A549 (cell line): ENCODE data around the gene OPRD1. TPM values are rescaled to one million over a fixed set of nuclear protein-coding genes. Genes with fewer than 3 reads are reported as not detected.

Experiments used
- ATAC-seq, 2 experiments: fragments of 200-7000 bp in 1 of 2; fragments of >200 bp in 1 of 2; cut with Nextera tagmentation in 1 of 2; cut with Tn5 transposase in 1 of 2; 3 replicates each; pipeline versions ENCODE4 v1.8.0 to v1.9.1; 2018 to 2020; ENCODE audit warnings: mild to moderate bottlenecking in 1 of 2, moderate library complexity in 1 of 2
- CTCF ChIA-PET: fragments of 300-600 bp; sonication (Branson Sonifier 250); formaldehyde crosslinking; extraction: SDS; loops from one replicate; lab custom pipeline; 2021; ENCODE audit warnings: antibody characterized with exemption, inconsistent platforms; lab: Yijun Ruan, JAX
- POLR2A ChIA-PET: fragments of 350-600 bp; formaldehyde crosslinking; extraction: SDS; loops from one replicate; lab custom pipeline; 2021; ENCODE audit warnings: antibody characterized with exemption, inconsistent platforms; lab: Yijun Ruan, JAX
- DNase-seq, 2 experiments: peaks; one replicate each; pipeline versions ENCODE4 v3.0.0 to v3.0.0-alpha.2; 2011 to 2016; ENCODE audit warnings: low read depth in 1 of 2, low spot score in 1 of 2
- FAIRE-seq: peaks from 2 replicates; lab custom pipeline; 2011; peaks lifted over from hg19 to GRCh38; lab: Jason Lieb, UNC
- H3K27ac ChIP-seq, 2 experiments: fragments of >200 bp; sonication (Bioruptor Twin); formaldehyde crosslinking; 3 replicates each; pipeline ENCODE4 v1.5.1; 2016 to 2017
- H3K4me1 ChIP-seq: fragments of >200 bp; sonication (Bioruptor Twin); formaldehyde crosslinking; 3 replicates; pipeline ENCODE4 v1.6.1; 2016
- H3K4me2 ChIP-seq: fragments of >200 bp; sonication (Bioruptor Twin); formaldehyde crosslinking; 3 replicates; pipeline ENCODE4 v1.6.1; 2016
- H3K4me3 ChIP-seq: fragments of >200 bp; sonication (Bioruptor Twin); formaldehyde crosslinking; 3 replicates; pipeline ENCODE4 v1.5.1; 2016
- H3K9me3 ChIP-seq: fragments of >200 bp; sonication (Bioruptor Twin); formaldehyde crosslinking; 3 replicates; pipeline ENCODE4 v1.6.1; 2016
- ATOH8 ChIP-seq: fragments of 250-450 bp; sonication (Bioruptor Pico); IDR thresholded peaks from 2 replicates; pipeline ENCODE4 v1.5.0; 2020; ENCODE audit warnings: low read depth, mild to moderate bottlenecking, moderate library complexity
- BHLHE40 ChIP-seq: IDR thresholded peaks from 2 replicates; pipeline ENCODE4 v1.6.1; 2012; ENCODE audit warnings: low read depth, low read length, inconsistent platforms
- CBX2 ChIP-seq: fragments of 200-600 bp; sonication (generic); IDR thresholded peaks from 2 replicates; pipeline ENCODE4 v1.6.1; 2016; ENCODE audit warnings: low read depth, mild to moderate bottlenecking, borderline replicate concordance
- CEBPB ChIP-seq, 2 experiments: fragments of >200 bp in 1 of 2; sonication (Bioruptor Twin) in 1 of 2; formaldehyde crosslinking in 1 of 2; IDR thresholded peaks; 2 replicates each; pipeline ENCODE4 v1.6.1; 2012 to 2016
- CHD2 ChIP-seq: fragments of 150-350 bp; IDR thresholded peaks from 2 replicates; pipeline ENCODE4 v1.6.1; 2014; ENCODE audit warnings: low read length; ENCODE audit not compliant: partially characterized antibody
- EHF ChIP-seq: fragments of 250-450 bp; sonication (Bioruptor Pico); IDR thresholded peaks from 2 replicates; pipeline ENCODE4 v1.5.0; 2020; ENCODE audit warnings: mild to moderate bottlenecking
- EP300 ChIP-seq, 2 experiments: fragments of >200 bp; sonication (Bioruptor Twin); formaldehyde crosslinking; IDR thresholded peaks; 2 replicates in 1 of 2; 3 replicates in 1 of 2; pipeline ENCODE4 v1.6.1; 2016 to 2017
- FOSB ChIP-seq: fragments of 250-450 bp; sonication (Bioruptor Pico); IDR thresholded peaks from 2 replicates; pipeline ENCODE4 v1.5.0; 2020; ENCODE audit warnings: mild to moderate bottlenecking, moderate library complexity
- FOSL2 ChIP-seq, 2 experiments: fragments of 450-650 bp in 1 of 2; fragments of >200 bp in 1 of 2; sonication (Bioruptor Twin) in 1 of 2; formaldehyde crosslinking; IDR thresholded peaks; 2 replicates each; pipeline versions ENCODE4 v1.5.0 to v1.6.1; 2016 to 2020; ENCODE audit warnings: mild to moderate bottlenecking in 1 of 2, moderate library complexity in 1 of 2
- FOXS1 ChIP-seq: fragments of 250-450 bp; sonication (Bioruptor Pico); IDR thresholded peaks from 2 replicates; pipeline ENCODE4 v1.5.0; 2020; ENCODE audit warnings: mild to moderate bottlenecking, moderate library complexity
- GATA3 ChIP-seq: IDR thresholded peaks from 2 replicates; pipeline ENCODE4 v1.6.1; 2012; ENCODE audit warnings: borderline replicate concordance
- HDAC2 ChIP-seq: fragments of 200-600 bp; sonication (generic); IDR thresholded peaks from 2 replicates; pipeline ENCODE4 v1.6.1; 2016
- HEYL ChIP-seq: fragments of 250-450 bp; sonication (Bioruptor Pico); IDR thresholded peaks from 2 replicates; pipeline ENCODE4 v1.8.0; 2021; ENCODE audit warnings: mild to moderate bottlenecking, moderate library complexity
- HMGXB4 ChIP-seq: fragments of 250-450 bp; sonication (Bioruptor Pico); IDR thresholded peaks from 2 replicates; pipeline ENCODE4 v1.5.0; 2021; ENCODE audit warnings: mild to moderate bottlenecking, moderate library complexity, borderline replicate concordance
- JUN ChIP-seq, 2 experiments: fragments of >200 bp; sonication (Bioruptor Twin); formaldehyde crosslinking; IDR thresholded peaks; 2 replicates in 1 of 2; 3 replicates in 1 of 2; pipeline ENCODE4 v1.6.1; 2016 to 2017
- JUNB ChIP-seq: fragments of >200 bp; sonication (Bioruptor Twin); formaldehyde crosslinking; IDR thresholded peaks from 2 replicates; pipeline ENCODE4 v1.6.1; 2016
- KDM1A ChIP-seq: fragments of 200-600 bp; sonication (generic); IDR thresholded peaks from 2 replicates; pipeline ENCODE4 v1.6.1; 2016; ENCODE audit warnings: low read depth, mild to moderate bottlenecking
- KDM5A ChIP-seq: fragments of 200-600 bp; sonication (generic); IDR thresholded peaks from 2 replicates; pipeline ENCODE4 v1.6.1; 2016; ENCODE audit warnings: antibody characterized with exemption, mild to moderate bottlenecking
- MAZ ChIP-seq: fragments of 150-350 bp; IDR thresholded peaks from 2 replicates; pipeline ENCODE4 v1.6.1; 2014; ENCODE audit warnings: antibody characterized with exemption, low read depth, low read length, borderline replicate concordance
- NFE2L2 ChIP-seq: fragments of 150-350 bp; conservative IDR thresholded peaks from 2 replicates; pipeline ENCODE4 v1.6.1; 2014; ENCODE audit warnings: low read length
- POLR2A ChIP-seq: IDR thresholded peaks from 2 replicates; pipeline ENCODE4 v1.6.1; 2012; ENCODE audit warnings: mild to moderate bottlenecking, low read length
- RARB ChIP-seq: fragments of 250-450 bp; sonication (Bioruptor Pico); IDR thresholded peaks from 2 replicates; pipeline ENCODE4 v1.8.0; 2021; ENCODE audit warnings: mild to moderate bottlenecking, moderate library complexity
- RCOR1 ChIP-seq: fragments of 150-350 bp; IDR thresholded peaks from 2 replicates; pipeline ENCODE4 v1.6.1; 2014; ENCODE audit warnings: antibody characterized with exemption, low read length, low read depth
- REST ChIP-seq: fragments of 200-600 bp; sonication (generic); IDR thresholded peaks from 2 replicates; pipeline ENCODE4 v1.6.1; 2016; ENCODE audit warnings: antibody characterized with exemption, mild to moderate bottlenecking, moderate library complexity
- SREBF2 ChIP-seq: fragments of 450-650 bp; IDR thresholded peaks from 2 replicates; pipeline ENCODE4 v1.6.1; 2014; ENCODE audit warnings: mild to moderate bottlenecking, moderate library complexity
- TFCP2L1 ChIP-seq: fragments of 250-450 bp; sonication (Bioruptor Pico); IDR thresholded peaks from 2 replicates; pipeline ENCODE4 v1.5.0; 2021; ENCODE audit warnings: mild to moderate bottlenecking
- TP53 ChIP-seq: fragments of 250-450 bp; sonication (Bioruptor Pico); IDR thresholded peaks from 2 replicates; pipeline ENCODE4 v1.5.0; 2021; ENCODE audit warnings: mild to moderate bottlenecking, moderate library complexity
- ZFP36 ChIP-seq: fragments of 450-650 bp; IDR thresholded peaks from 2 replicates; pipeline ENCODE4 v1.6.1; 2014; ENCODE audit warnings: borderline replicate concordance; ENCODE audit not compliant: partially characterized antibody
- ZNF302 ChIP-seq: fragments of 250-450 bp; sonication (Bioruptor Pico); IDR thresholded peaks from 2 replicates; pipeline ENCODE4 v1.9.0; 2021; ENCODE audit warnings: inconsistent platforms, mild to moderate bottlenecking, moderate library complexity
- ZSCAN20 ChIP-seq: fragments of 250-450 bp; sonication (Bioruptor Pico); IDR thresholded peaks from 2 replicates; pipeline ENCODE4 v1.8.0; 2022; ENCODE audit warnings: mild to moderate bottlenecking, moderate library complexity
- WGBS: methylation state at CpG from one replicate; pipeline ENCODE4 v1.1.6; 2017; ENCODE audit errors: missing lambda C conversion rate; 5-methylcytosine and 5-hydroxymethylcytosine counted together
- polyA plus RNA-seq, 4 experiments: library from polyadenylated mRNA; depleted of rRNA in 3 of 4; stranded (reverse); fragments of >200 nt; fragmentation: RNase III in 1 of 4; extraction: RNeasy Plus Mini Kit Qiagen cat#74134 plus additional on column Dnase treatment in 1 of 4; gene quantifications; 2 replicates in 3 of 4; 3 replicates in 1 of 4; pipeline ENCODE4 v1.2.3, GENCODE V29; 2011 to 2017
- TF ChIP-seq, protein P1 (sequence below): fragments of 150-350 bp; IDR thresholded peaks from 2 replicates; pipeline ENCODE4 v1.6.1; 2014; ENCODE audit warnings: low read depth, mild to moderate bottlenecking, low read length

OPRD1 gene
- polyA plus RNA-seq, 2 of the 4 experiments (the other 2 are of a cell fraction) = not detected

DNA sequence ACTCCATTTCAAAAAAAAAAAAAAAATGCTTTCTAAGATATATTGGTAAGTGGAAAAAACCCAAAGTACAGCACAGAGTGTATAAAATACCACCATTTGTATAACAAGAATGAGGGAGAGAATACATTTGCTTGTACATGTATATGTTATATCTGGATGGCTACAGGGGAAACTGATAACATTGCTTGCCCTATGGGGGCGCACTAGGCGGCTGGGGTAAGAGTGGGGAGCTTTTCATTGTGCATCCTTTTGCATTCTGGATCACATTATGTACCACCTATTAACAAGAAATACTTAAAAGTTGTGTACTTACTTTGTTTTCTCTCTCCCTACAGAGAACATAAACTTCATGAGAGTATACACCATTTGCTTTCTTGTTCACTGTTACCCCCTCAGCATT lies 28.6 kb upstream of the OPRD1 start:
- H3K9me3 ChIP-seq = no peaks in the 10 kb centered on the region
- H3K4me1 ChIP-seq = no peaks in the 10 kb centered on the region
- POLR2A ChIA-PET = no interaction called here
- 7% methylated on average over 2 of the region's 2 CpGs for WGBS
- no peak overlapping the region for H3K27ac ChIP-seq
- DNase-seq = no peak
- TF ChIP-seq KDM1A (no peak), HMGXB4 (CRISPR knock-in tag) (no peak), CEBPB (IDR thresholded peaks at IDR 0.05) (no peak), TFCP2L1 (CRISPR knock-in tag) (no peak), KDM5A (no peak), FOSL2 (IDR thresholded peaks at IDR 0.05) (no peak), FOSL2 (CRISPR knock-in tag; IDR thresholded peaks at IDR 0.05) (no peak), JUN (IDR thresholded peaks at IDR 0.05) (no peak), CBX2 (no peak), TP53 (CRISPR knock-in tag) (no peak), JUNB (no peak), GATA3 (no peak), EHF (CRISPR knock-in tag) (no peak), POLR2A (no peak), SREBF2 (no peak), FOSB (CRISPR knock-in tag) (no peak), HDAC2 (no peak), ZFP36 (no peak)
- TF ChIP-seq, protein P1, sequence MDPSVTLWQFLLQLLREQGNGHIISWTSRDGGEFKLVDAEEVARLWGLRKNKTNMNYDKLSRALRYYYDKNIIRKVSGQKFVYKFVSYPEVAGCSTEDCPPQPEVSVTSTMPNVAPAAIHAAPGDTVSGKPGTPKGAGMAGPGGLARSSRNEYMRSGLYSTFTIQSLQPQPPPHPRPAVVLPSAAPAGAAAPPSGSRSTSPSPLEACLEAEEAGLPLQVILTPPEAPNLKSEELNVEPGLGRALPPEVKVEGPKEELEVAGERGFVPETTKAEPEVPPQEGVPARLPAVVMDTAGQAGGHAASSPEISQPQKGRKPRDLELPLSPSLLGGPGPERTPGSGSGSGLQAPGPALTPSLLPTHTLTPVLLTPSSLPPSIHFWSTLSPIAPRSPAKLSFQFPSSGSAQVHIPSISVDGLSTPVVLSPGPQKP = no peak
- H3K4me2 ChIP-seq = no peak overlapping the region
- CTCF ChIA-PET = interaction anchor here (0.6 to 9.4 kb wide), 9 partner anchors 9 to 251 kb away, joined by 3 to 211 read pairs (median 7); no protein-coding TSS in a partner anchor
- no peak for ATAC-seq
- no peak overlapping the region for H3K4me3 ChIP-seq
- no peak for FAIRE-seq

DNA sequence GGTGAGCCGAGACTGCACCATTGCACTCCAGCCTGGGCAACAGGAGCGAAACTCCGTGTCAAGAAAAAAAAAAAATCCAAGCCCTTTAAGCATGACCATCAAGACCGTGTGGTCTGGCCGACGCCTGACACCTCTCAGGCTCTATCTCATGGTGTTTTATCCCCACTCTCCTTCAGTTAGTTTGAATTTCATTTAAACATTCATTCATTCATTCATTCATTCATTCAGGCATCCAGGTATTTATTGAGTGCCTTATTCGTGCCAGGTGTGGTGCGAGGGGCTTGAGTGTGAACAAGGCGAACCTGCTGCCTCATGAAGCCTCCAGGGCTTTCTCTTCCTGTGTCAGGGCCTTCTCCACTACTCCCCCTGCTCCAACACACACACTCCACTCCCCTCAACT lies 22.6 kb upstream of the OPRD1 start:
- CTCF ChIA-PET = interaction anchor here (1.6 to 2.1 kb wide), 2 partner anchors 87 to 93 kb away, joined by 5 to 12 read pairs; no protein-coding TSS in a partner anchor
- POLR2A ChIA-PET = no interaction called here
- Histone ChIP-seq H3K9me3 (no peaks in the 10 kb centered on the region), H3K27ac (no peak overlapping the region), H3K4me3 (no peak overlapping the region), H3K4me1 (no peaks in the 10 kb centered on the region), H3K4me2 (no peak overlapping the region)
- no peak for TF ChIP-seq KDM1A
- TF ChIP-seq MAZ = no peak
- TF ChIP-seq ATOH8 (CRISPR knock-in tag) = no peak
- no peak for TF ChIP-seq ZSCAN20
- TF ChIP-seq NFE2L2 = no peak
- no peak for TF ChIP-seq REST
- no peak for TF ChIP-seq BHLHE40
- no peak for TF ChIP-seq RARB (CRISPR knock-in tag)
- TF ChIP-seq HEYL (CRISPR knock-in tag) = no peak
- TF ChIP-seq CHD2 = no peak
- TF ChIP-seq ZNF302 (CRISPR knock-in tag) = no peak
- no peak for TF ChIP-seq EP300 (IDR thresholded peaks at IDR 0.05)
- no peak for TF ChIP-seq FOXS1 (CRISPR knock-in tag)
- TF ChIP-seq TFCP2L1 (CRISPR knock-in tag) = no peak
- TF ChIP-seq RCOR1 = no peak
- TF ChIP-seq SREBF2 = no peak
- WGBS = 96% methylated on average over 9 of the region's 9 CpGs
- FAIRE-seq (no peak), ATAC-seq (no peak), DNase-seq (no peak)
